Liver (tissue), 3 donors: ENCODE measurements around the gene AGGF1.

Experiments used
- RAD21 ChIP-seq, 2 donors: IDR thresholded peaks; 2 replicates each; pipeline ENCODE4 v1.6.1; 2016; ENCODE audit warnings: antibody characterized with exemption in 2 of 2, mild to moderate bottlenecking in 2 of 2
- TAF1 ChIP-seq: conservative IDR thresholded peaks from 2 replicates; pipeline ENCODE4 v1.6.1; 2016; ENCODE audit warnings: antibody characterized with exemption, mild to moderate bottlenecking
- TF ChIP-seq, protein P1 (sequence below): fragments of 150-350 bp; IDR thresholded peaks from 2 replicates; pipeline ENCODE4 v1.5.1; 2017; ENCODE audit warnings: improper control_type of control experiment, low read depth, low read length; ENCODE audit not compliant: missing input control
- donor health status: healthy.
- donor health status: healthy.

DNA sequence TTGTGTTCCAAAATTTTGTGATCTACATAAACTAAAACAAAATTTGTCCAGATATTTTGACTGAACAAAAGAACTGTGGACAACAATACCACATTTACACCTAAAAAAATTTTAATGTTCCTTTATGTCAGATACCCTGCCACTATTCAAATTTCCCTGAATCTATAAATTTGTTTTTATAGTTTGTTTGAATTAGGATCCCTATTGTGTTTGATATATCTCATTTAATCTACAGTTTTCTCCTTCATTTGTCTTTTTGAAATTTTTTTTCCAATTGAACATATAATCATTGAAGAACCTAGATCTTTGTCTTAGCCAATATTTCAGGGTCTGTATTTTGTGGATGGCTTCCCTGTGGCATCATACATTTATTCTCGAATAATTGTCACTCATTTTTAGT is 5.7 kb downstream of the AGGF1 start:
- TF ChIP-seq RAD21 (IDR thresholded peaks at IDR 0.05) (no peak), TAF1 (no peak)
- TF ChIP-seq, protein P1, sequence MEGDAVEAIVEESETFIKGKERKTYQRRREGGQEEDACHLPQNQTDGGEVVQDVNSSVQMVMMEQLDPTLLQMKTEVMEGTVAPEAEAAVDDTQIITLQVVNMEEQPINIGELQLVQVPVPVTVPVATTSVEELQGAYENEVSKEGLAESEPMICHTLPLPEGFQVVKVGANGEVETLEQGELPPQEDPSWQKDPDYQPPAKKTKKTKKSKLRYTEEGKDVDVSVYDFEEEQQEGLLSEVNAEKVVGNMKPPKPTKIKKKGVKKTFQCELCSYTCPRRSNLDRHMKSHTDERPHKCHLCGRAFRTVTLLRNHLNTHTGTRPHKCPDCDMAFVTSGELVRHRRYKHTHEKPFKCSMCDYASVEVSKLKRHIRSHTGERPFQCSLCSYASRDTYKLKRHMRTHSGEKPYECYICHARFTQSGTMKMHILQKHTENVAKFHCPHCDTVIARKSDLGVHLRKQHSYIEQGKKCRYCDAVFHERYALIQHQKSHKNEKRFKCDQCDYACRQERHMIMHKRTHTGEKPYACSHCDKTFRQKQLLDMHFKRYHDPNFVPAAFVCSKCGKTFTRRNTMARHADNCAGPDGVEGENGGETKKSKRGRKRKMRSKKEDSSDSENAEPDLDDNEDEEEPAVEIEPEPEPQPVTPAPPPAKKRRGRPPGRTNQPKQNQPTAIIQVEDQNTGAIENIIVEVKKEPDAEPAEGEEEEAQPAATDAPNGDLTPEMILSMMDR = no peak
